Measurements from ENCODE around the gene PQBP1. TPM values are rescaled to one million over a fixed set of nuclear protein-coding genes. Genes with fewer than 3 reads are reported as not detected.

The PQBP1 gene
- total RNA-seq, 1 experiment from 2014 or later: 110 TPM

GRCh38 chrX:48890296-48890925 is 7.3 kb upstream of the PQBP1 start:
- Mint-ChIP-seq H3K9me3 (ENCODE audit: low read depth, unreplicated experiment) (no peaks in the 10 kb centered on the region), H3K36me3 (ENCODE audit: insufficient read depth, unreplicated experiment) (peaks cover 38% of the 10 kb centered on the region), H3K27ac (ENCODE audit: unreplicated experiment) (peak overlapping the region; percentile 69), H3K4me1 (ENCODE audit: low read depth, unreplicated experiment) (peaks cover 14% of the 10 kb centered on the region), H3K4me3 (ENCODE audit: low read depth, unreplicated experiment) (peak overlapping the region; percentile 74), H3K27me3 (ENCODE audit: unreplicated experiment) (no peaks in the 10 kb centered on the region)
- intact Hi-C loops (cut with micrococcal nuclease; ENCODE audit: unreplicated experiment): loop anchor here (10.0 kb wide), 1 partner anchor 56 kb away; the partner anchor contains the start of gene PCSK1N
- DNase-seq: no peak
- BruUV-seq (replicated peaks): no TSS peak
- CTCF ChIA-PET: interaction anchor here (1.5 kb wide), 1 partner anchor 27 kb away, joined by 3 read pairs; no protein-coding TSS in a partner anchor
- TF ChIP-seq CTCF (IDR thresholded peaks at IDR 0.05; ENCODE audit: unreplicated experiment): no peak

GRCh38 chrX:48890934-48891401 is 6.8 kb upstream of the PQBP1 start:
- DNase-seq: no peak
- H3K9me3 Mint-ChIP-seq (ENCODE audit: low read depth, unreplicated experiment): no peaks in the 10 kb centered on the region
- H3K27ac Mint-ChIP-seq (ENCODE audit: unreplicated experiment): peak overlapping the region; percentile 69
- no peak for TF ChIP-seq CTCF (IDR thresholded peaks at IDR 0.05; ENCODE audit: unreplicated experiment)
- H3K4me1 Mint-ChIP-seq (ENCODE audit: low read depth, unreplicated experiment): peaks cover 14% of the 10 kb centered on the region
- intact Hi-C loops (cut with micrococcal nuclease; ENCODE audit: unreplicated experiment): loop anchor here (10.0 kb wide), 1 partner anchor 56 kb away; the partner anchor contains the start of gene PCSK1N
- CTCF ChIA-PET: interaction anchor here (0.7 to 1.5 kb wide), 5 partner anchors 9 to 67 kb away, joined by 3 to 4 read pairs (median 3); no protein-coding TSS in a partner anchor
- BruUV-seq (replicated peaks): no TSS peak
- H3K36me3 Mint-ChIP-seq (ENCODE audit: insufficient read depth, unreplicated experiment): peaks cover 43% of the 10 kb centered on the region
- H3K27me3 Mint-ChIP-seq (ENCODE audit: unreplicated experiment): no peaks in the 10 kb centered on the region
- peak overlapping the region; percentile 74 for H3K4me3 Mint-ChIP-seq (ENCODE audit: low read depth, unreplicated experiment)

GRCh38 chrX:48891402-48892288 is 6.1 kb upstream of the PQBP1 start:
- no peak for TF ChIP-seq CTCF (IDR thresholded peaks at IDR 0.05; ENCODE audit: unreplicated experiment)
- H3K27ac Mint-ChIP-seq (ENCODE audit: unreplicated experiment): no peak overlapping the region
- BruUV-seq (replicated peaks): no TSS peak
- no peaks in the 10 kb centered on the region for H3K27me3 Mint-ChIP-seq (ENCODE audit: unreplicated experiment)
- peak; percentile 87 for DNase-seq
- intact Hi-C loops (cut with micrococcal nuclease; ENCODE audit: unreplicated experiment): loop anchor here (10.0 kb wide), 1 partner anchor 57 kb away; the partner anchor contains the start of gene PCSK1N
- CTCF ChIA-PET: interaction anchor here (0.7 to 1.5 kb wide), 5 partner anchors 9 to 68 kb away, joined by 3 to 4 read pairs (median 3); no protein-coding TSS in a partner anchor
- peak overlapping the region; percentile 74 for H3K4me3 Mint-ChIP-seq (ENCODE audit: low read depth, unreplicated experiment)
- H3K4me1 Mint-ChIP-seq (ENCODE audit: low read depth, unreplicated experiment): peaks cover 14% of the 10 kb centered on the region
- H3K9me3 Mint-ChIP-seq (ENCODE audit: low read depth, unreplicated experiment): no peaks in the 10 kb centered on the region
- peaks cover 44% of the 10 kb centered on the region for H3K36me3 Mint-ChIP-seq (ENCODE audit: insufficient read depth, unreplicated experiment)

GRCh38 chrX:48892896-48893295 is 4.8 kb upstream of the PQBP1 start:
- no TSS peak for BruUV-seq (replicated peaks)
- no peaks in the 10 kb centered on the region for H3K9me3 Mint-ChIP-seq (ENCODE audit: low read depth, unreplicated experiment)
- H3K27ac Mint-ChIP-seq (ENCODE audit: unreplicated experiment): no peak overlapping the region
- H3K27me3 Mint-ChIP-seq (ENCODE audit: unreplicated experiment): no peaks in the 10 kb centered on the region
- intact Hi-C loops (cut with micrococcal nuclease; ENCODE audit: unreplicated experiment): loop anchor here (10.0 kb wide), 1 partner anchor 58 kb away; the partner anchor contains the start of gene PCSK1N
- H3K4me1 Mint-ChIP-seq (ENCODE audit: low read depth, unreplicated experiment): peaks cover 14% of the 10 kb centered on the region
- CTCF ChIA-PET: no interaction called here
- no peak for DNase-seq
- H3K36me3 Mint-ChIP-seq (ENCODE audit: insufficient read depth, unreplicated experiment): peaks cover 57% of the 10 kb centered on the region
- H3K4me3 Mint-ChIP-seq (ENCODE audit: low read depth, unreplicated experiment): no peak overlapping the region
- TF ChIP-seq CTCF (IDR thresholded peaks at IDR 0.05; ENCODE audit: unreplicated experiment): no peak

All from Calu3 (cell line).